GM19193 (cell line): ENCODE data around the gene ARID1B.
A peak's percentile ranks its signal among the peaks of the same experiment; 100 is the strongest.

Experiments used
- POLR2A ChIP-seq: IDR thresholded peaks from 4 replicates; pipeline ENCODE4 v1.6.1; 2011; ENCODE audit not compliant: insufficient read depth, insufficient read length; ENCODE audit errors: extremely low read depth

The ARID1B gene

DNA sequence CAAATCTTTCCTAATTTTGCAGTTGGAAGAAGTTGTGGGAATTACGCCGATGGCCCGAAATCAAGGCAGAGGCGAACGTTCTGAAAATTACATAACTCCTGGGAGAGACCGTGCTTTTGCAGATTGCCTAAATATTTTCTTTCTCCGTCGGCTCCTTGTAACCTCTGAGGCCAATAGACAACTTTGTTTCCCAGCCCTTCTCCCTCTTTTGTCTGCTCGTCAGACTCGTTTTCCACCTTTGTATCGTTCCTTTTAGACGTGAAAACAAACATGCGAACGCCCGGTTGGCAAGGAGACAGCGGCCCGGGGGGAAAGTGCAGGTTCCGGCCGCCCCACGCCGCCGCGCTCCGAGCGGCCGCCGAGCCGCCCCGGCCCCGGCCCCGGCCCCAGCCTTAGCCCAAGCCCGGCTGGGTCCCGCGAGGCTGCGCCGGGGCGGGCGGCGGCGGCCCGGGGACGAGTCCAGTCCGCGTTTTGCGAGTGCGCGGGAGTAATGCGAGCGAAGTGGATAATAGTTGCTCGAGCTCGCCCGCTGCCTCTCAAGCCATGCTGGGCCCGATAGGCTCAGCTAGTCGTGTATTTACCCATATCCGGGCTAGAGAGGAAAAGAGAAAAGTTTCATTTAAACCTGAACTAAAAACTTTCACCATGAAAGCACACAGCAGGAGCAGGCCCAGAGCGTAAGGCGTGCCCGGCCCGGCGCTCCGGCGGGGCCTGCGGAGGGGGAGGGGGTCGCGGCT, at the start of gene ARID1B:
TSS of gene ARID1B (plus strand) at position 539 of the 737 bp plus-strand sequence. CDS start 303 bp downstream, outside the sequence.
- TF ChIP-seq POLR2A = peak; percentile 70

DNA sequence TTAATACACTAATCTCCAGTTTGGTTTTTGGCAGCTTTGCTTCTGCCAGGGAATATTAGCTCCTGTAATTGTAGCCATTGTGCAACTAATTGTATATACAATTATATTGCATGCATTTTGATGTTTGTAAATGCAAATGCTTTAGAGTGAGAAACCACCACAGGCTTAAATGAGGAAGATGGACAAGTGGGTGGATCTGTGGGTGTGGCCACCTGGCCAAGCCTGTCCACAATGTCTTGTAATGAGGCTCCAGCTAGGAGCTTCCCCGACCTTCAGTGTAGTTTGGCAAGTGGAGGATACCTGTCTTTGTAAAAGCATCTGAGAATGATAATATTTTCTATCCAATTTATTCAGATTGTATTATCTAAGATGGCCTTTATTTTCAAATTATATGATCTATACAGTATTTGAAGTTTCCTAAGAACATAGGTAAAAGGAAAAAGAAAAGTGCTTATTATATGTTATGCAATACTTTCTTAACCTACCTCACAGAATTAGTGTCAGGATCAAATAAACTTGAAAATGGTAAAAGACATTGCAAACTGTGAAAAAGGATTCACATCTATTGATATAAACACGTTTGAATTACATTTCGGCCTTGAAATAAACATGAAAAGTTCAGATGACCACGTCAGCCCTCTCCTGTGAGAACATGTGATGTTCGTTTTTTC, 49.3 kb upstream of the ARID1B start:
- no peak for TF ChIP-seq POLR2A

DNA sequence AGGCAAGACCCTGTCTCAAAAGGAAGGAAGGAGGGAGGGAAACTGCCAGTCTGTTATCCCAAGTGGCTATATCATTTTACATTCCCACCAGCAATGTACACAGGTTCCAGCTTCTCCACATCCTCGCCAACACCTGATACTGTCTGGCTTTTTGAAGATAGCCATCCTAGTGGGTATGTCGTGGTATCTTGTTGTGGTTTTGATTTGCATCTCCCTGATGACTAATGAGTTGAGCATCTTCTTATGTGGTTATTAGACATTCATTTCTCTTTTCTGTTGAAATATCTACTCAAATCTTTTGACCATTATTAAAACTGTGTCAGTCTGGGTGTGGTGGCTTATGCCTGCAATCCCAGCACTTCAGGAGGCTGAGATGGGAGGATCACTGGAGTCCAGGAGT, 47.9 kb upstream of the ARID1B start:
- no peak for TF ChIP-seq POLR2A

DNA sequence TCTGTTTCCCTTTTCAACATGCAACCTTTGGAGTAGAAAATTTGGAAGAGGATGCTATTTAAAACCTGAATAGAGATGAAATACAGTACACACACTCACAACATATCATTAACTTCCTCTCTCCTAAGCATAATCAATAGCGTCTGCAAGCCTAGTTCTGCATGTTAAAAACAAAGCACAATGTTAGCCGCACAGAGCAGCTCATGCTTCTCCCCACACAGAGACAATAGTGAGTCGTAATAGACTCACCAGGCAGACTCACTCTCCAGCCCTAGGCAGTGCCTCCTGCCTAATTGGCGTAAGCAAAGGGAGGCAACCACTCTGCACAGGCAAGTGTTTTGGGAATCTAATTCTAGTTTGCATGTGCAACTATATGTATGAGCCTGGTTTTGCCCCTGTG, 45.8 kb upstream of the ARID1B start:
- TF ChIP-seq POLR2A = no peak

DNA sequence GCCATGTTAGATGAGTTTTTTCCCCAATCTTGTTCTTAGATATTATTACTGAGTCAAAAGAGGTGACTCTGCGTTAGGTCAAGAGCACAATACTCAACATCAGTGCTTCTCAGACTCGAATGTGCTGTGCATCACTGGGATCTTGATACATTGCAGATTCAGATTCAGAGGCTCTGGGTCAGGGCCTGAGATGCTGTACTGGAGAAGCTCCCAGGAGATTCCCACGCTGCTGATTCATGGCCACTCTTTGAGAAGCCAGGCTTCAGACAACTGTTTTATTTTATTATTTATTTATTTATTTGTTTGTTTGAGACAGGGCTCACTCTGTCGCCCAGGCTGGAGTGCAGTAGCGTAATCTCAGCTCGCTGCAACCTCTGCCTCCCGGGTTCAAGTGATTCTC, 41.4 kb upstream of the ARID1B start:
- no peak for TF ChIP-seq POLR2A

DNA sequence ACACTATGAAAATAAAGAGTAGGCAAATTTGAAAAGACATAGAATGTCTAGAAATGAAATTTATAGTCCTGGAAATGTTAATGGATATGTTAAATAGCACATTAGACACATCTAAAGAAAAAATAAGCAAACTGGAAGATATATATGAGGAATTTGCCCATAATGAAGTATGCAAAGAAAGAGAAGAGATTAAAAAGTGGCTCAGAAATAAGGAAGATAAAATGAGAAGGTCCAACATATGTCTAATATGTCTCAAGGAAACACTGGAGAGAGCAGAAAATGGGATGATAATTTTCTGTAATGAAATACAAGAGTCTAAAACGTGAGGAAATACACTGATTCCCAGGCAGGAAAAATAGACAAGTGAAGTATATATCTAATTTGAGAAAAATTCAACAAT, 36.6 kb upstream of the ARID1B start:
- TF ChIP-seq POLR2A = no peak

DNA sequence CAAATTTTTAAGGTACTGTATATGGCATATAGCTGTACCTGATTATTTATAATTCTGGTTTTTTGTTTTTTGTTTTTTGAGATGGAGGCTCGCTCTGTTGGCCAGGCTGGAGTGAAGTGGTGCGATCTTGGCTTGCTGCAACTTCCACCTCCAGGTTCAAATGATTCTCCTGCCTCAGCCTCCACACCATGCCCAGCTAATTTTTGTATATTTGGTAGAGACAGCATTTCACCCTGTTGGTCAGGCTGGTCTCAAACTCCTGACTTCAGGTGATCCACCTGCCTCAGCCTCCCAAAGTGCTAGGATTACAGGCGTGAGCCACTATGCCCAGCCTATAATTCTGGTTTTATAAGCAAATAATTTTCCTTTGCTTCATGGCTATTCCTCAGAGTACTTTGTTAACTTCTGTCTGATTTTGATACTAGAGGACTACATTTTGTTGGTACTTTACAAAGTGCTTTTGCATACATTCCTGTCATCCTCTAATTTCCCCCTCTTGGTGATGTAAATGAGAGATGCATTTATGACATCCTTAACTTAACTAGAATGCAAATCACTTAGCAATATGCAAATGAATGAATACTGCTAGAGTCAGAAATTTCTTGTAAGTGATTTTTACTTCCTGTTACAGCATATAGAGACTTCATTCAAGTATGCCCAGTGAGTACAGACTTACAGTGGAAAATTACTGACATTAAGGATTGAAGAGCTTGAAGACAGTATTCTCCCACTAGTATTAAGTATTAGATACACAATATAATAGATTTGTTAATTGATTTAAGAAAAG, 35.7 kb upstream of the ARID1B start:
- no peak for TF ChIP-seq POLR2A

DNA sequence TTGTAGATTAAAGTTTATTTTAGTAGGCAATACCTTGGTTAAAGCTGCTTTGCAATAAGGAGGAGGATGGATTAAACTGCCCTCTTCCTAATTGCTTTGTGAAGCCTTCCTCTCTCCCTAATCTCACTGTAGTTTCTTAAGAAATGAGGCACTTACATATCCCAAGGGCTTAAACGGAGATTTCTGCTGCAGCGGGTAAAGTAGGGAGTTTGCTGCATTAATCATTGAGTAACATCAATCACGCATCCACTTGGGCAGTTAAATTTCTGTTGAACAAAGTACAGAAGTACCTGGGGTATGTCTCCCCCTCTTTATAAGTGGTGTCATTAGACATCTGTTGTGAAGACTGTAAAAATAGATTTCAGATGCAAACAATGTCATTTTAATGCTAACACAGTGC, 29.5 kb upstream of the ARID1B start:
- TF ChIP-seq POLR2A = no peak

DNA sequence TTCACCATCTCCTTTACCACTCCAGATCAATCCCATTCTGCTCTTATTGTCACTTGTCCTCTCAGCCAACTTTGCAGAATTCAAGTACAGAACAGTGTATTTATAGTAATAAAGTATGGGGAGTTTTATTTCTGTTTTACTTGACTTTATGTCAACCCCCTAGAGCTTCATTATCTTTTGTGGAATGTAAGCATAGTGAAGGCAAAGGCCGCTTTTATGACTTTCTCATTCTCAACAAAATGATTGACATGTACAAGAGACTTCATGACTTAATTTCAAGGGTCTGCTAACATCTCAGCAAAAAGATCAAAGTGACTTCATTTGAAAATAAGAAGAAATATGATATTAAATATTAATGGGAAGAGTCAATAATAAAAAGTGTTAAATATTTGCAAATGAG, 28.7 kb upstream of the ARID1B start:
- no peak for TF ChIP-seq POLR2A

DNA sequence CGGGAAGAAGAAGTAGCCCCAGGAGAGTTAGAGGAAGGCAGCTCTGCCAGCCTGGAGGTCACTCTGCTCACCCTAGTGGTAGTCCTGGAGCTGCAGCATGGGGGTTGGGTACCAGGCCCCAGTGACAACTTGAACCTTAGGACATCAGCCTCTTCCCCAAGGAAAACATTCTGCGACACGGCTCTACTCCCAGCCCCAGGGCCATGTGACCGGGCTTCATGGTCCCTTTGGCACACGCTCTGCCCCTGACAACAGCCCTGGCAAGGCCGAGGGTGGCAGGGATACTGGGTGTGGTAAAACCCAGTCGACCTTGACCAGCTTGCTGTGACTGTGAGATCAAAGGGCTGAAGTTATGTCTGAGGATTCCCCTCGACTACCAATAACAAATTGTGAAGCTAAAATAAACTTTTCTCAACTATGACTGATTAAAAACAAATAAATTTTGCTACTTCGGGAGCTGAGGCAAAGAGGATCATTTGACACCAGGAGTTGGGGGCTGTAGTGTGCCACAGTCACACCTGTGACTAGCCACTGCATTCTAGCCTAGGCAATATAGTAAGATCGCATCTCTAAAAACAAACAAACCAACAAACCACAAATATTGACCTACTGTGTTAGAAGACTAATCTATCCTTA, 24.4 kb upstream of the ARID1B start:
- no peak for TF ChIP-seq POLR2A

DNA sequence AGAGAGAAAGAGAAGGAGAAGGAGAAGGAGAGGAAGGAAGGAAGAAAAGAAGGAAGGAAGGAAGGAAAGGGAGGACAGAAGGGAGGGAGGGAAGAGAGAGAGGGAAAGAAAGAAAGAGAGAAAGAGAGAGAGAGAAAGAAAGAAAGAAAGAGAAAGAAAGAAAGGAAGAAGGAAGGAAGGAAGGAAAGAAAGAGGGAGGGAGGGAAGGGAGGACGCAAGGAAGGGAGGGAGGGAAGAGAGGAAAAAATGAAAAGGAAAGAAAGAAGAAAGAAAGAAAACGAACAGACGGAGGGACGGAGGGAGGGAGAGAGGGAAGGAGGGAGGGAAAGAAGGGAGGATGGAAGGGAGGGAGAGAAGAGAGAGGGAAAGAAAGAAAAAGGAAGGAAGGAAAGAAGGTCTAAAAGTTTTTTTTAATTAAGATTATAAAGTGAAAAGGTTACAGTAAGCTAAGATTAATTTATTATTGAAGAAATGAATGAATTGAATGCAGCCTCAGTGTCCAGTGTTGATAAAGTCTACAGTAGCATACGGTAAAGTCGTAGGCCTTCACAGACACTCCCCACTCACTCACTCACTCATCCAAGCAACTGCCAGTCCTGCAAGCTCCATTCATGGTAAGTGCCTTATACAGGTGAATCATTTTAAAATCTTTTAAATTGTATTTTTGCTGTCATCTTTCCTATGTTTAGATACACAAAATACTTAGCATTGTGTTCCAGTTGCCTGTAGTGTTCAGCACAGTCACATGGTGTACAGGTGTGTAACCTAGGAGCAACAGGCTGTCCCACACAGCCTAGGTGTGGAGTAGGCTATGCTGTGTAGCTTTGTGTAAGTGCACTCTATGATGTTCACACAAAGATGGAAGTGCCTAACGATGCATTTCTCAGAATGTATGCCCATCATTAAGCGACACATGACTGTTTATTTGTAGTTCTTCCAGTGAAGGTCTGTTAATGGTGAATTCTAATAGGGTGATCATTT, 20.3 kb upstream of the ARID1B start:
- TF ChIP-seq POLR2A = no peak

DNA sequence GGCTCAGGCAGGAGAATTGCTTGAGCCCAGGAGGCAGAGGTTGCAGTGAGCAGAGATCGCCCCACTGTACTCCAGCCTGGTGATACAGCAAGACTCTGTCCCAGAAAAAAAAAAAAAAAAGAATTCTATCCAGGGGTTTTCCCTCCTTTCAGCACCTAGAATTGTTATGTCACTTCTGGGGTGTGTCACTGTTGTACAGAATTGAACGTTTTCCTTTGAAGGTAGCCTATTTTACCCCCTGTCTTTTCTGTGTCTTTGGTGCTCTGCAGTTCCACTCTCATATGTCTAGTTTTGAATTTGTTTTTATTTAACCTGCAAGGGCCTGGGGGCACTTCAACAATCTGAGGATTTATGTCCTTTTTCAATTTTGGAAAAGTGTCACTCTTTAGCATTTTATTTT, 19.3 kb upstream of the ARID1B start:
- TF ChIP-seq POLR2A = no peak

DNA sequence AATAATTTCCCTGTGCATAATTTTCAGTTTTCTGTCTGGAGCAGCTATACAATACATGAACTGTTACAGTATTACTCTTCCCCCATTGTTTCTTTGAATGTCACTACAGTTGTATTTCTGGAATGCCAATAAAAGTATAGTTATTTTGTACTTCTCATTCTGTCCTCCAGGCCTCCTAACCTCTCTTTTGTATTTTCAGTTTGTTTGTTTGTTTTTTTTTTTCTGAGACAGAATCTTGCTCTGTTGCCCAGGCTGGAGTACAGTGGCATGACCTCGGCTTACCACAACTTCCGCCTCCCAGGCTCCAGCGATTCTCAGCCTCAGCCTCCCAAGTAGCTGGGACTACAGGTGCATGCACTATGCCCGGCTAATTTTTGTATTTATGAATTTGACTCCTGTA, 16.8 kb upstream of the ARID1B start:
- no peak for TF ChIP-seq POLR2A

DNA sequence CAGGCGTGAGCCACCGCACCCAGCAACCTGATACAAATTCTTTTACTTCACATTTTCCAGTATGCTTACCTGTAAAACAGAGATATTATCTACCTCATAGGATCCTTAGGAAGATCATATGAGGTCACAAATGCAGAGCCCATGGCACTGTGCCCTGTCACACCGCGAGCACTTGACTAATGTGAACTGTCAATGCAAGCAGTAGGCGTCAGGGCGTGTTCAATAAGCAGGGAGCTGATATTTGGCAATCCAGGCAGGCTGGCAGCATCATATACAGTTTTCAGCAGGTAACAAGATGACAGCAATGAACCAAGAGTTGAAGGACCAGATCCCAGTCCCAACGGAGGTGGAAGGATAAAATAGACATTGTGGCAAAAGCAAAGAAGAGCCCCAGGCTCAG, 14.6 kb upstream of the ARID1B start:
- no peak for TF ChIP-seq POLR2A
